ENCODE measurements around the gene PLSCR4. TPM values are rescaled to one million over a fixed set of nuclear protein-coding genes. Genes with fewer than 3 reads are reported as not detected.

Gene PLSCR4
- total RNA-seq, 1 donor from 2014 or later: 1.0 TPM

DNA sequence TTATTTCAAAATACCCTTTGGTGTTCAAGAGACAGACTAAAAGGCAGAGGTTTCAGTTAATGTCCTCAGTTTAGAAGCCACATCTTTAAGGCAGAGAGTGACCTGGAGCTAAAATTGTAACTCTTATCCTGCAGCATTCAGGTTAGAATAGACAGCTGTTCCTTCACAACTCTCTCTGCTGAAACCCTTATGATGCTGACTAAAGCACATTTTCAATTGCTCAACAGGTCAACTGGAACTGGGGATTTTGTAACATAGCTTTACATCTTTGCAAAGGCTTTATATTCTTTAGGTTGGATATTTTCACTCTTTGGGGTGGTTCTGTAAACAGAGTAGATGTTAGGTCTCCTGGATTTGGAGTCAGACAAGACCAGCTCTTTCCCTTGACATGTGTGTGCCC lies 20.3 kb upstream of the PLSCR4 start:
- no peaks in the 10 kb centered on the region for H3K36me3 Mint-ChIP-seq (ENCODE audit: low read depth)
- H3K27ac Mint-ChIP-seq (ENCODE audit: unreplicated experiment): no peak overlapping the region
- no peaks in the 10 kb centered on the region for H3K27me3 Mint-ChIP-seq (ENCODE audit: low read depth)
- TF ChIP-seq, protein P1, sequence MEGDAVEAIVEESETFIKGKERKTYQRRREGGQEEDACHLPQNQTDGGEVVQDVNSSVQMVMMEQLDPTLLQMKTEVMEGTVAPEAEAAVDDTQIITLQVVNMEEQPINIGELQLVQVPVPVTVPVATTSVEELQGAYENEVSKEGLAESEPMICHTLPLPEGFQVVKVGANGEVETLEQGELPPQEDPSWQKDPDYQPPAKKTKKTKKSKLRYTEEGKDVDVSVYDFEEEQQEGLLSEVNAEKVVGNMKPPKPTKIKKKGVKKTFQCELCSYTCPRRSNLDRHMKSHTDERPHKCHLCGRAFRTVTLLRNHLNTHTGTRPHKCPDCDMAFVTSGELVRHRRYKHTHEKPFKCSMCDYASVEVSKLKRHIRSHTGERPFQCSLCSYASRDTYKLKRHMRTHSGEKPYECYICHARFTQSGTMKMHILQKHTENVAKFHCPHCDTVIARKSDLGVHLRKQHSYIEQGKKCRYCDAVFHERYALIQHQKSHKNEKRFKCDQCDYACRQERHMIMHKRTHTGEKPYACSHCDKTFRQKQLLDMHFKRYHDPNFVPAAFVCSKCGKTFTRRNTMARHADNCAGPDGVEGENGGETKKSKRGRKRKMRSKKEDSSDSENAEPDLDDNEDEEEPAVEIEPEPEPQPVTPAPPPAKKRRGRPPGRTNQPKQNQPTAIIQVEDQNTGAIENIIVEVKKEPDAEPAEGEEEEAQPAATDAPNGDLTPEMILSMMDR (conservative IDR thresholded peaks at IDR 0.05): no peak
- H3K4me3 Mint-ChIP-seq: no peak overlapping the region
- no peak for DNase-seq (ENCODE audit: low read depth, low spot score)
- no peaks in the 10 kb centered on the region for H3K4me1 Mint-ChIP-seq
- H3K9me3 Mint-ChIP-seq: no peaks in the 10 kb centered on the region

DNA sequence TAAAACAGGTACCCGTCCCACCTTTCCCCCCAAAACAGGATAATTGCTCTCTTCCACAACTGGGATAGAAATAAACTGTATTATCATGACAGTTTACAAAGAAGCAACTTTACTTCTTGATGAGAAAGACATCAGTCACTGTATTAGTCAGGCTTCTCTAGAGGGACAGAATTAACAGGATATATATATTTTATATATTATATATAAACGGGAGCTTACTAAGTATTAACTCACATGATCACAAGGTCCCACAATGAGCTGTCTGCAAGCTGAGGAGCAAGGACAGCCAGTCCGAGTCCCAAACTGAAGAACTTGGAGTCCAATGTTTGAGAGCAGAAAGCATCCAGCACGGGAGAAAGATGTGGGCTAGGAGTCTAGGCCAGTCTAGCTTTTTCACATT lies 18.4 kb upstream of the PLSCR4 start:
- no peaks in the 10 kb centered on the region for H3K27me3 Mint-ChIP-seq (ENCODE audit: low read depth)
- no peak overlapping the region for H3K27ac Mint-ChIP-seq (ENCODE audit: unreplicated experiment)
- no peak for DNase-seq (ENCODE audit: low read depth, low spot score)
- H3K9me3 Mint-ChIP-seq: no peaks in the 10 kb centered on the region
- no peaks in the 10 kb centered on the region for H3K36me3 Mint-ChIP-seq (ENCODE audit: low read depth)
- H3K4me1 Mint-ChIP-seq: no peaks in the 10 kb centered on the region
- no peak overlapping the region for H3K4me3 Mint-ChIP-seq
- TF ChIP-seq, protein P1 (conservative IDR thresholded peaks at IDR 0.05): no peak

DNA sequence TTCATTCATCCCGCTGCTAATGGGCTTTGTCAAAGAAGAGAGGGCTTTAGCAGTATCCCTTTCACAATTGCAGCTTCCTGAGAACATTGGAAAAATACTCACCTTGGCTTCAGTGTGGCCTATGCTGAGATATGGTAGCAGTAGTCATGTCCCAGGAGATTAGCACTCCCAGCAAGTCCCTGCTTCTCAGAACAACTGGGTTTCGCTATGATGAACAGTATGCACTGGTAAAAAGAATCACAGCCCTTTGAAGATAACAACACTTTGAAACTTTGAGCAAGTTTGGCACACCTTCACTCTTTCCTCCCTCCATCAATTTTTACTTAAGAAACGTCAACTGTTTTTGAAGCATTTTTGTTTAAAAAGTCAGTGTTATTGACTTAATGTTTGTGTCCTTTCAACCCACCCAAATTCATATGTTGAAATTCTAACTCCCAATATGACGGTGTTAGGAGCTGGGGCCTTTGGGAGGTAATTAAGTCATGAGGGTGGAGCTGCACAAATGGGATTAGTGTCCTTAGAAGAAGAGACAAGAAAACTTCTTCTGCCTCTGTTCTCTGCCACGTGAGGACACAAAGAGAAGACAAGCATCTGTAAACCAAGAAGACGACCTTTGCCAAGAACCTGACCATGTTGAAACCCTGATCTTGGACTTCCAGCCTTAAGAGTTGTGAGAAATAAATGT lies 17.8 kb upstream of the PLSCR4 start:
- H3K36me3 Mint-ChIP-seq (ENCODE audit: low read depth): no peaks in the 10 kb centered on the region
- no peaks in the 10 kb centered on the region for H3K4me1 Mint-ChIP-seq
- H3K27me3 Mint-ChIP-seq (ENCODE audit: low read depth): no peaks in the 10 kb centered on the region
- no peaks in the 10 kb centered on the region for H3K9me3 Mint-ChIP-seq
- no peak for DNase-seq (ENCODE audit: low read depth, low spot score)
- H3K4me3 Mint-ChIP-seq: no peak overlapping the region
- H3K27ac Mint-ChIP-seq (ENCODE audit: unreplicated experiment): no peak overlapping the region
- TF ChIP-seq, protein P1 (conservative IDR thresholded peaks at IDR 0.05): no peak

DNA sequence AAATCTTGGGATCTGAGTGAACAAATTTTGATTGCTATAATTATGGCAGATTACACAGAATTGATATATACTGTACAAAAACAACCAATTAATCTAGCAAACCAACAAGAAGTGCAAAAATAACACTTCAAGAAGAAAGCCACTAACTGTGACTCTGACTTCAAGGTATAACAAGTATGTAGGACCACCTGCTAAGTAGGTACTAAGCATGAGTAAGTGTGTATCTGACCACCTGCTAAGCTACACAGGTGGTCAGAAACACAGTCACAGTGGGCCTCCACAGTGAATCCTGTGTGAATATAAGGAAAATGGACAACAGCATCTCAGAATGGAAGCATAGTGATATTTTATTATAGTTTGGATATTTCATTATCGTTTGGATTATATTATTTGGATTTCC lies 14.8 kb upstream of the PLSCR4 start:
- Mint-ChIP-seq H3K36me3 (ENCODE audit: low read depth) (no peaks in the 10 kb centered on the region), H3K27ac (ENCODE audit: unreplicated experiment) (no peak overlapping the region), H3K4me1 (no peaks in the 10 kb centered on the region), H3K4me3 (no peak overlapping the region), H3K9me3 (no peaks in the 10 kb centered on the region), H3K27me3 (ENCODE audit: low read depth) (no peaks in the 10 kb centered on the region)
- TF ChIP-seq, protein P1 (conservative IDR thresholded peaks at IDR 0.05): no peak
- no peak for DNase-seq (ENCODE audit: low read depth, low spot score)

DNA sequence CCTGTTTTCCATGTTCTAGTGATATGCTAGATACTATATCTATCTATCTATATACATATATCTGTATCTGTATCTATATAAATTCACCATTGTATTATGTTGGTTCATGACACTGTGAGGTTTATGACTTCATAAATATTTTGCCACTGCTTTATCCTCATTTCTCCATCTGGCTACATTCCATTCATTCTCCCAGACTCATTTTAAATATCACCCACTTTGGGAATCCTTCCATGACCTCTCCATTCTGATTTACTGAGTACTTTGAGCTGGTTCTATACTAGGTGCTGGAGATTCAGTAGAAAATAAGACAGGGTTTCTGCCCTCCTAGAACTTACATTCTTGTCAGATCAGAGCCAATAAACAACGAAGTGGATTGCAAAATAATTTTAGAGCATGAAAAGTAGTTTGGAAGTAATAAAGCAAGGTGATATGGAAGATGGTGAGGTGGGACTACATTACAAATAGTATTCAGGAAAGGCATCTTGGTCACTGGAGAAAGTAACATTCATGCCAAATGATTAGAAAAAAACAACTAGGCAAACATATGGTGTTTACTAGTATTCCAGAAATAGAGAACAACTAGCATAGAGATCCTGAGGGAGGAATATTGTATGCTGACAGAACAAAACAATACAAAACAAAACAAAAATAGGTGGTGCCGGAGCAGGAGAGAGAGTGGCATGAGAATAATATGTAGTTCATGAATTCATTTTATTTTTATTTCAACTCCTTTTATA lies 11.6 kb upstream of the PLSCR4 start:
- TF ChIP-seq, protein P1 (conservative IDR thresholded peaks at IDR 0.05): no peak
- no peaks in the 10 kb centered on the region for H3K4me1 Mint-ChIP-seq
- H3K4me3 Mint-ChIP-seq: no peak overlapping the region
- no peak for DNase-seq (ENCODE audit: low read depth, low spot score)
- H3K27me3 Mint-ChIP-seq (ENCODE audit: low read depth): no peaks in the 10 kb centered on the region
- no peaks in the 10 kb centered on the region for H3K36me3 Mint-ChIP-seq (ENCODE audit: low read depth)
- no peaks in the 10 kb centered on the region for H3K9me3 Mint-ChIP-seq
- no peak overlapping the region for H3K27ac Mint-ChIP-seq (ENCODE audit: unreplicated experiment)

All from neural crest cell (in vitro differentiated cells).